GM19324 (cell line): ENCODE data around the gene CLSTN3.

Experiments used
- ATAC-seq: cut with Tn5 transposase; IDR thresholded peaks from one replicate; pipeline ENCODE4 v1.9.1; 2021; ENCODE audit warnings: mild to moderate bottlenecking, moderate library complexity; ENCODE audit not compliant: unreplicated experiment, low FRiP score

The CLSTN3 gene

DNA sequence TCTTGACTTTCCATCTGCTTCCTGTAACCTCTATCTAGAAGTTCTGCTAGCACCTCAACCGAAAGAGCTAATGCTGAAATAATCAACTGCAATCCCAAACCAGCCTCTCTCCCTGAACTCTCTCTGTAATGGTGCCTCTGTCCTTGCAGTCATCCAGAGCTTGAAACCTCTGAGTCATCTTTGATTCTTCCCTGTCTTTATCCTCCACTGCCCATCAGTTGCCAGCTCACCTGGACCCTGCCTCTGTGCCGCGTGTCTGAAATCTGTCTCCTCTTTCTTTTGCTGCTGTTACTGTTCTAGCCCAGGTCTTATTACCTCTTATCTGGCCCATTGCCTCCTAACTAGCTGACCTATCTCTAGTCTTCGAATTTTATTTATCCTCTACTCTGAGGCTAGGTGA, 15.5 kb downstream of the CLSTN3 start:
- ATAC-seq, result no peak

DNA sequence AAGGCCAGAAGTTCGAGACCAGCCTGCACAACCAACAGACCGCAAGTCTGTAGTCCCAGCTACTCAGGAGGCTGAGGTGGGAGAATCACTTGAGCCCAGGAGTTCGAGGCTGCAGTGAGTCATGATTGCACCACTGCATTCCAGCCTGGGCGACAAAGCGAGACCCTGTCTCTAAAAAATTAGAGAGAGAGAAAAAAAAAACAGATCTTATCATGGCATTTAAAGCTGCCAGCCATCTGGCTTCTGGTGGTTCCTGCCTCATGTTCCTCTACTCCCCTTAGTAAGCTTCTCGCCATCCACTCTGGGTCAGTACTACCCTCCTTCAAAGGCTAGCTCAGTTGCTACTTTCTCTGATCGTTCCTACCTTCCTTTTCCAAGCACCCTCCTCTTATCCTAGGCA, 16.1 kb downstream of the CLSTN3 start:
- no peak for ATAC-seq

DNA sequence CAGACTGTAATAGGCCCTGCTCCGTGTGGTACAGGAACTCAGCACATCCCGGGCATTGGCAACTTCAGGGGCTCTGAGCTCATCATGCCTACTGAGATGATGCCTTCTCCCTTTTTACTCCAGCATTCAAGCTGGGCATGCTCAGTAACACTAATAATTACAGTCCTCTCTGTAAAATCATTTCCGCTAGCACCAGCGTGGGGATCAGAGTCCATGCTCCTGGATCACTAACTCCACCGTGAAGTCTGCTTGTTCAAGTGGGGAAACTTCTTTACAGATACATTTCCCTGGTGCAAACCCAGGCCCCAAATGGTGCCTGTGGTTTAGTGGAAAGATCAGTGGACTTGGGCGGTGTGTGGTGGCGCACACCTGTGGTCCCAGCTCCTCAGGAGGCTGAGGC, 16.7 kb downstream of the CLSTN3 start:
- ATAC-seq, result no peak

DNA sequence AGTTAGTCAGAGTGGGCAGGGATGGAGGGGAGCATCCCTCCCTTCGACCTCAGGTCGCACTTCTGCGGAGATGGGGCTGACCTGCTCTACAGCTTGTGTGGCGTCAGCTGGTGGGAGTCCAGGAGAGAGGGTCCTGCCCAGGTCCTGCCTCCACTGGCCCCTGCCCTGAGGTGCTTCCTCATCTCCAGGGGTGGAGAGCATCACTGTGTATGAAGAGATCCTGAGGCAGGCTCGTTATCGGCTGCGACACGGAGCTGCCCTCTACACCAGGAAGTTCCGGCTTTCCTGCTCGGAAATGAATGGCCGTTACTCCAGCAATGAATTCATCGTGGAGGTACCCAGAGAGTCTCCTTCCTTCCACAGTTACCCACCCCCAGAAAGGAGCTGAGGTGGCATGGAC, 20.2 kb downstream of the CLSTN3 start:
- no peak for ATAC-seq

DNA sequence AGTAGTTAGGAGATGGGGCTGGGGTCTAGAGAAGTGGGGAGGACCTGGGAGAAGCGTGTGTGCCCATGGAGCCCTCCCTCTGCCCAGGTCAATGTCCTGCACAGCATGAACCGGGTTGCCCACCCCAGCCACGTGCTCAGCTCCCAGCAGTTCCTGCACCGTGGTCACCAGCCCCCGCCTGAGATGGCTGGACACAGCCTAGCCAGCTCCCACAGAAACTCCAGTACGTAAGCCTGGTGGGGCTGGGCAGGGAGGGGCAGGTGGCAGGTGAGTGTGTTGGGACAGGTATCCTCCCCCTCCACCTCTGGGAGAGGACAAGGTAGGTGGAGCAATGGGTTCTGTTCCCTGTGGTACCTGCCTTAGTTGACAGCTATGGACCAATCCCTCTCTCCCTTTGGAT, 20.7 kb downstream of the CLSTN3 start:
- ATAC-seq, result no peak

DNA sequence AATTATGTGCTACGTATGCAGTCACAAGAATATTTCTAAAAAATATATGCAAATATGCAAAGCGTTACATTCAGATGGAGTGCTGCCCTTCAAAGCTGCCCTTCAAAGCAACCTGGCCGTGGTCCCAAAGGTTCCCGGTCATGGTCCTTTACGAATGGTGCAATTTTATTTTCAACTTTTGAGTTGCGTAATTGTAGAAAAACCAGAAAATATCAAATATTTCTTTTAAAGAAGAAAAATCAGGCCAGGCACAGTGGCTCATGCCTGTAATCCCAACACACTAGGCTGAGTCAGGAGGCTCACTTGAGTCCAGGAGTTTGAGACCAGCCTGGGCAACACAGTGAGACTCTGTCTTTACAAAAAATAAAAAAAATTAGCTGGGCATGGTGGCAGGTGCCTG, 21.4 kb downstream of the CLSTN3 start:
- no peak for ATAC-seq

DNA sequence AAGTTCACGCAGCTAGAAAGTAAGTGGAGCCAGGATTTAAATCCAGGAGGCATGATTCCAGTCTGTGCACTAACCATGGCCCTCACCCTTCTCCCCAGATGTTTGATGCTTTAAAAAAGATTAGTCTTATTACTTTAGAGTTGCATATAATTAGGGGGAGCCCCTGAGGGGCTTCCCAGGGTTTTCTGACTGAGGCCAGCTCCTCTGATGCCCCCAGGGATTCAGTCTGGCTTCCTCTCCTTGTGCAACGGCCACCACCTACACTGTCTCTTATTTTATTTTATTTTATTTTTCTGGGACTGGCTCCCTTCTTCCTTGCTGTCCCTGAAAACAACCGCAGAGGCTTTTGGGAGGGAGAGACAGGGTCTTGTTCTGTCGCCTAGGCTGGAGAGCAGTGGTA, 22.6 kb downstream of the CLSTN3 start:
- no peak for ATAC-seq

DNA sequence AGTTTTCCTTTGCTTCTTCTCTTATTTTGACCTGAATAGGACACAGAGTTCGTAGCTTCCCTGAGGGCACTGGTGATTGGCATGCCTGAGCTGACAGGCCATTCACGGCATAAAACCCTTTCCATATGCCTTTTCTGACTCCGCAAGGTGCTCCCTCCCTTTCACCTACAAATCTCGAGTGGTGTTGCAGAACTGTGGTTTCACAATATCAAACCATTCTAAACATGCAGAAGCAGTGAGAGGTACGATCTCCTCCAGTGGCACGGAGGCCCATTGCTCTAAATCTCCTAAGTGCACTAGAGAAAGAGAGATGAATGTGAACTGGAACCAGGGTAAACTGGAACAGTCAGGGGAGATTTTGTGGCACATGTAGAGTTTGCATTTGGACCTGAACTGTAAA, 23.9 kb downstream of the CLSTN3 start:
- no peak for ATAC-seq

DNA sequence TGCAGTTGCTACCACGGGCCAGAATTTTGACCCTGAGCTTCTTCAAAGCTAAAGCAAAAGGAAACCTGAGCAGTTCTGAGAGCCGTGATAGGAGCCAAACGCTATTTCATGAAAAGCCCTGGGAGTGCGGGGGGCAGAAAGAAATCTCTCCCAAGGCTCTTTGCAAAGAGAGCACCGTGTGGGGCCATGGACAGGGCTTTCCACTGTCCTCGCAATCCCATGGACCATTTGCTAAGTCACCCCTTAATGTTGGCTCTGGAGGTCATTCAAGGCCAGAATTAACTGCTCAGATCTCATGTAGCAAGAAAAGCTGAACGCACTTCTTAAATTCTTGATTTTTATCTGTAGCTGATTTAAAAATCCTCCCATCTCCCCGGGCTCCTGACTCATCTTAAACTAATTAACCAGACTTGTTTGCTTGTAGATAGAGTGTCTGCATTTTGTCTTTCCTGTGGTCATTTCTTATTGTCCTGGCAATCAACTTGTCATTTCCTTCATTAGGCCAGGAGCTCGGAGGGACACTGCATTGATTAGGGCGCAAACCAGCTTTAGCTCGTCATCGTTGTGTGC, 24.8 kb downstream of the CLSTN3 start:
- ATAC-seq, result no peak

DNA sequence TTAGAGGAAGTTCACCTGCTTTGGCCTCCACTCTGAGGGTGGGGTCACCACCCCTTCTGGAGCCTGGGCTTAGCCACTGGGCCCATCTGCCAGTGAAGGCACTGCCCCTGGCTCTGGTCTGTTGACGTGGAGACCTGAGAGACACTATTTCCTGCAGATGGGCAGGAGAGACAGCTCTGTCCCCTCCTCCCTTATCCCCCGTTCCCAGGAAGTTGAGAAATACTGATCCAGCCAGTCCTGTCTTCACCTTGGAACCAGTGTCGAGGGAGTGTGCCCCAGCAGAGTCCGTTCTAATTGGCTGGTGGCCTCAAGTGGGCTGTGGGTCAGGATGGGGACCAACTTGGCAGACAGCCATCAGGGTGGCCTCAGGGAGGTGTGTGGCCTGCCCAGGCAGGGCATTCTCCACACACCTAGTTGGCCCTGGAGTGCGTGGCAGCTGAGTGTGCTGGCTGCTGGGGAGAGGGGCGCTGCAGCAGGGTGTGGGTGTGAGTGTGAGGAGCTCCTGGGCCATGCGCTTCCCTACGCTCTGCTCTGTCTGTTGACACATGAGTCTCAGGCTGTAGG, 25.4 kb downstream of the CLSTN3 start:
- ATAC-seq, result no peak

DNA sequence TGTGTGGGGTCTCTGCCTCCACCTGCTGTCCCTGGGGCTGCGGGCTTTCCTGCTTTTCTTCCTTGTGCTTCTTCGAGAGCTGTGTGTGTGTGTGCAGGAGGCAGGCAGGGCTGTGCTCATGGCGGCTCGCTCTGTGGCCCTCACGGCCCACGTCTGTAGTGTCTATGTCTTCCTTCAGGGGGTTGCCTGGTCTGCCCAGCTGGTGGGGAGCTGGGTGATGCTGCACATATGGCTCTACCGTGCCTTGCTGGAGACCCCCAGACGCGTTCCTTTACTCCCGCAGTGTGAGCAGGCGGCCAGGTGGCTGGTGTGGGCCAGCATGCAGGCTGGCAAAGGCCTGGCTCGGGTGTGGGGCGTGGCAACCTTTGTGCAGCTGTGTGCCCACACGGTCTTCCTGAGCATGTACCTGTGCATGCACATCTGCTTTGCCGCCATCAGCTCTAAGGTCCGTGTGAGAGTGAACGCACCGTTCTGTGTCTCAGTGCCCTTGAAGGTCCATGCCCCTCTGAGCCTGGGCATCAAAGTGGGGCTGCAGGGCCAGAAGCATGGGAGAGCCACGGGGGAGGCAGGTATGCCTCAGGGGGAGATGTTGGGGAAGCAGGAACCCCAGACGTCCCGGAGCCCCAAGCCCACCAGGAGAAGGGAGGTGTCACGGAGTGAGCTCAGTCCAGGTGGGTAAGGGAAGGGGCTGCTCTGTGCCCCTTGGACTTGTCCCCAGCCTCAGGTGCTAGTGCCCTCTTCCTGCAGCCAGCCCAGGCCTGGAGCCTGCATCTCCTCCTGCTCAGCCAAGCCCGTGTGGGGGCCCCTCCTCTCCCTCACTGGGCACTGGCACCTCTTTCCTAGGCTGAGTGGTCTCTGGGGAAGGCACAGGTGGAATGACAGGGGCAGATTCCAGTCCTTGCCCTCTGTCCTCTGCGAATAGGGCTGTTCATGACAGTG, 26.4 kb downstream of the CLSTN3 start:
- no peak for ATAC-seq

DNA sequence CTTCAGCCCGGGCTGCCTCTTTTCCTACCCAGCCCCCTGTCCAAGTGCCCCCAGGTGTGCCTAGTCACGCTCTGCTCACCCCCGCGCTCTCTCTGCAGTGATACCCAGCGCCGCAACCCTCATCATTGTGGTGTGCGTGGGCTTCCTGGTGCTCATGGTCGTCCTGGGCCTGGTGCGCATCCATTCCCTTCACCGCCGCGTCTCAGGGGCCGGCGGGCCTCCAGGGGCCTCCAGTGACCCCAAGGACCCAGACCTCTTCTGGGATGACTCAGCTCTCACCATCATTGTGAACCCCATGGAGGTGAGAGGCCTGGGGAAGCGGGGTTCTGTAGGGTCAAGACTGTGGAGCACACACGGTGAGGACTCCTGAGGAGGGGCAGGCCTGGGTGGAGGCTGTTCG, 27.2 kb downstream of the CLSTN3 start:
- no peak for ATAC-seq

DNA sequence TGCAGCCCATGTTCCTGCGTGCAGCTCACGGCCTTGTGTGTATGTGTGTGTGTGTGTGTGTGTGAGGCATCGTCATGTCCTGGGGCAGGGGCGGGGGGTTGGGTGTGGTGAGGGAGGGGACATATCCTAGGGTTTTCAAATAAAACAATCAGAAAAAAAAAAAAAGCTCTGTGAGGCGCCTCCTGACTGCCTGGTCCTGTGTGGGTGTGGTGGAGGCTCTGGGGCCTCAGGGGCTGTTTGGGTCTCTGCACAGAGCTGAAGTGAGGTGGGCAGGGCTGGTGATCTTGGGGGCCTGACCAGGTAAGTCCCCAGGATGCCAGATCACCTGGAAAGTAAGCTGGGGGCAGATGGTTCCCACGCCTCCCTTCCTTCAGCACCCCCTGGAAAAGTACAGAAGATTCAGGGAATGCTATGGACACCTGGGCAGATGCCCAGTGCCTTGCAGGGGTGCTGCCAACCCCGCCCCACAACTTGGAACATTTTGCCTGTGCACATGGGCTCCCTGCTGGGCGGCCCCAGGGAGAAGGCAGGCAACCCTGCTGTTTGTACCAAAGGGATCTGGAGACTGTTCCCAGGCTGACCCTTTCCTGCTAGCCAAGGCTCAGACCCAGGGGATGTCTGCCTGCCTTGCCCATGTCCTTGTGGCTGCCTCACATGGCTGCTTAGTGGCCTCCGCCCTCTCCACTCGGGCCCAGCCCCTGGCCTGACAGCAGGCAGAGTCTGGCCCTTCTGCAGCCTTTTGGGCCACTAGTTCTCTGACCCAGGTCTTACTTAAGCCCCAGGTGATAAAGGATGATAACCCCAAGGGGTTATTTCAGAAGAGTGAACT, 28.8 kb downstream of the CLSTN3 start:
- no peak for ATAC-seq

DNA sequence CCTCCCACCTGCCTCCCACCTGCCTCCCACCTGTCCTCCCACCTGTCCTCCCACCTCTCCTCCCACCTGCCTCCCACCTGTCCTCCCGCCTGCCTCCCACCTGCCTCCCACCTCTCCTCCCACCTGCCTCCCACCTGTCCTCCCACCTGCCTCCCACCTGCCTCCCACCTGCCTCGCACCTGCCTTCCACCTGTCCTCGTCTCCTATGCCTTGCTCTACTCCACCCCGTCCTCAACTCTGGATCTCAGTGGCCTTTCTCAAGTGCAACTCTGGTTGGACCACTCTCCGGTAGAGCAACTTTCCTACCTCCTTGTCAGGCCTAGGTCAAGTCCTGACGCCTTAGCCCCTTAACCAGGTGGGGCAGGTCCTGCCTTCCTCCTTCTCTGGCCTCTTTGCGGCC, 30.0 kb downstream of the CLSTN3 start:
- ATAC-seq, result no peak

DNA sequence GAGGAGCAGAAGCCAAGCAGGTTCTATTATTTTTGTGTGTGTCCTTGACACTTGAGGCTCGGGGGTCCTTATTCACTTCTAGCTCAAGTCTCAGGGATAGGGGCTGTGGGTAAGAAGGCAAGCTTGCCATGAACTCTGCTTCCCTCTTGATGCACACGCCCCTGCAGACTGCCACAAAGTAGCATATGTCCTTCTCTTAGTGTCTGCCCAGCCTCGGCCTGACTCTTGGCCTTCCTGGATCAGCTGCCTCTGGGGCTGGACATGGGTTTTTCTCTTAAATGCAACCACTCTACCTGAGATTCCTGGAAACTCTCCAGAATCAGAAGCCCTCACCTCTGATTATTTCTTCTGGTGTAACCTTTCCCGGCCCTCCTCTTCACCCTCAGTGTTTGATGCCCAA, 31.2 kb downstream of the CLSTN3 start:
- no peak for ATAC-seq

DNA sequence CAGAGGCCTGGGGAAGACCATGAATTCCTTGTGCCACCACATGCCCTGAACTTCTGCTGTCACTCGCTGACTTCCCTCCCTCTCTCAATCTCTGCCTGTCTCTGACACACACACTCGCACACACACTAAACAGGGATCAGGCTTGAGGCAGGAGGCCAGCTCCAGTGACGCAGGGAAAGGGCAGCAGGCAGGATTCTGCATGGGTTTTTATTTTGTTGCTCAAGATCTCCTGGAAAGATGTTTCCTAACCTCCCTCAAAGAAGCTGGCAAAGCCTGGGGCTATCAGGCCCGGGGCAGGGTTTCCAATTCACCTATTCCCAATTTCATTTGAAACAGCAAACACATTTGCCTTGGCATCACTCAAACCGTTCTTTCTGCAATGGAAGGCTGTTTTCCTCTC, 31.6 kb downstream of the CLSTN3 start:
- ATAC-seq, result no peak

DNA sequence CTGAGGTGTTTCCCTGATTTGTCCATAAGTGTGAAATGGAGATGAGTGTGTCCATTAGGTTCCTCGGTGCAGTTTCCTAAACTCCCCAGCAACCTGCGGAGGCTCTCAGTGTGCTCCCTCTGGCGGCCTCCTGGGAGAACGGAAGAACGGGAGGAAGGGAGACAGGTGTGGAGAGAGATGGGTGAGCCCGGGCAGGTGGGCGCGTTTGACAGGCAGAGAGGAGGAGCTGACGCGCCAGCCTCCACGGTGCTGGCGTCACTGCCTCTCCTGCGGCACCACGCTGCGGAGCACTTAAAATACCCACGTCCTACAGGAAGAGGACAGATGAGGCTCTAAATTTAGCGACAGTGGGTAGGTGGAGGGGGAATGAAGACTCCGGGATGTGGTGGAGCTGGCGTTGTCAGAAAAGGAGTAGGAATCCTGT, 32.5 kb downstream of the CLSTN3 start:
- ATAC-seq, result no peak

DNA sequence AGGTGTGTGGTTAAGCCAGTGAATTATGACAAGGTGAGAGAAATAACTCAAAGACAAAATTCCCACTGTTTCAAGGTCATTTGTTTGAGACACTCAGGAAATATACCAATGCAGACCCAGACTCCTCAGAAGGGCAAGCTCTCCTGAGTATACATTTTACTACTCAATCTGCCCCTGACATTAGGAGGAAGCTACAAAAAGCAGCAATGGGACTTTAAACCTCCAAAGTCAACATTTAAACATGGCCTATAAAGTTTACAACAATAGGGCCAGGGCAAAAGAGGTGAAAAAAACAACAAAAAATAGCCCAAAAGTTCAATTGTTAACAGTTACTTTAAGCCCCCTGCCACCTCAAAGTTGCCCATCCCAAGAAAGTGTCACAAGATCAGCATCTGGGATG, 39.8 kb downstream of the CLSTN3 start:
- ATAC-seq, result no peak

DNA sequence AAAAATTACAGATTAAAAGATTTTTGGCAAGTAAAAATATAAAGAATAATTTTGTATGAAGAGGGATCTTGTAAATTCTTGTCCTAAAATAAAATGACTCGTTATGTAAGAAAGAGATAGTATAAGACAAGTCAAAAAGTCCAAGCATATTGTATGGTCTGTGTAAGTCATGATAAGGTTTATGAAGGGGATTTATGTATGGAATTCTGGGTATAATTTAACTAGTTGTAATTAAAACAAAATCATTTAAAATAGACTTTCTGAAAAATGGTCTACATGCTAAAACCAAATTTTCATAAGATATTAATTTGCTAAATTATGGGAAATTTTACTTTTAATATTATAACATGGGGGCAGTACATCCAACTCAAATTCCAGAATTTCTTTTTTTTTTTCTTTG, 41.7 kb downstream of the CLSTN3 start:
- no peak for ATAC-seq

DNA sequence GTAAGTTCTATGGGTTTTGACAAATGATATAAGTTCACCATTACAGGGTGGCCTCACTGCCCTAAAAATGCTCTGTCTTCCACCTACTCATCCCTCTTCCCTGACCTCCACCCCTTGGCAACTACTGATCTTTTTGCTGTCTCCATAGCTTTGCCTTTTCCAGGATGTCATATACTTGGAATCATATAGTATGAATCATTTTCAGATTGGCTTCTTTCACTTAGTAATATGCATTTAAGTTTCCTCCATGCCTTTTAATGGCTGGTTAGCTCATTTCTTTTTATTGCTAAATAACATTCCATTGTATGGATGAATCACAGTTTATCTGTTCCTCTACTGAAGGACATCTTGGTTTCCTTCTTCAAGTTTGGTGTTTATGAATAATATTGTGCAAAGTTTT, 45.3 kb downstream of the CLSTN3 start:
- ATAC-seq, result no peak

DNA sequence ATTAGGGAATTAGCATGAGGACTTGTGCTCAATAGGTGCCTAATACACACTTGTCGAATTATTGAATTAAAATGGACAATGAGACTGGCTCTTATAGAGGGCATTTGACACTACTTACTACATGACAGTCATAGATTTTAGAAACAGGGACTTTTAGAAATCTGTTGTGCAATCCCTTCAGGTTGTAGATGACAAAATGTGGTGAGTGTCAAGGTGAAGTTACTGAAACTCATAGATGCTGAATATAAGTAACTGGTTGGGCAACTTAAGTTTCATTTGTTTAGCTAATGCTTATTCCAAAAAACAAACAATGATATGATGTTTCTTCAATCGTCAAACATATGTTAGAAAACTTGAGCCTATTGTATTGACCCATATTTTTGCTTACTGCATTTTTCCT, 46.4 kb downstream of the CLSTN3 start:
- no peak for ATAC-seq
